HG03139 (cell line): ENCODE measurements around the gene CSNK1A1.
"Not testable (repeated sequence)": the region's sequence is repeated elsewhere in the genome, so short reads cannot be mapped to it uniquely, and the experiment has no call there.

Experiments
- ATAC-seq: cut with Tn5 transposase; IDR thresholded peaks from one replicate; pipeline ENCODE4 v1.9.1; 2021; ENCODE audit not compliant: unreplicated experiment

Gene CSNK1A1

DNA sequence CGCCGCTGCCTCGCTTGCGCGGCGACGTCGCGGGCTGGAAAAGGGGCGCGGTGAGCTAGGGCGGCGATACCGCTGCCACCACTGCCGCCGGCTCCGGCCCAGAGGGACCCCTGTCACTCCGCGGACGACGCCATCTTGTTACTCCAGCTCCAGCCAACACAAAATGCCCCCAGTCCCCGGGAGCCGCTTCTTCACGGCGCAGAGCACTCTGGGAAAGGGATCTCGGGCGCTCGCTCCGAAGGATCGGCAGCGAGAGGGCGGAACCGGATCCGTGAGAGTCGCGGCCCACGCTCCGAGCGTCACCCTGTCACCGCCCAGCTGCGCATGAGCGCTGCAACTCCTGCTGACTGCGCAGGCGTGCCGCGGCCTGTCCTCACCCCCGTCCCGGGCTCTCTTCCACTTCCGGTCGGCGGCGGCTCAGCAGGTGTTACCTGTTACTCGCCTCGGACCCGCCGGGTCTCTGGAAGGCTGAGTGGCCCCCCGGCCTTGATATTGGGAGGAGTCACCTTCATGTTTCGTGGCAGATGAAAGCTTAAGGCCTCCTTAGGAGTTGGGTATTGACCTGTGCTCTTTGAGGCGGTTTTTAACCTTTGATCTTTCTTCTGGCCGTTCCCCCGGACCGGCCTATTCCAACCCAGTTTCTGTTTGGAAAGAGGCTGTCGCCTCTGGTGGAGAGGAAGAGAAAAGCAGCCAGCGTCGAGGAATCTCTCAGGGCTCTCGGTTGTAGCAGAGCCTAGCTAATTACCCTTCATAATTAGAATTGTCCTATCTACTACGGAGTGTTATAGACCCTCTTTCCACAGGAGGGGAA, at the start of gene CSNK1A1:
Gene CSNK1A1, minus strand, starts transcription at position 213 of the 811 bp plus-strand sequence. CDS start 475 bp downstream, outside the sequence.
- peak; percentile 86 for ATAC-seq

DNA sequence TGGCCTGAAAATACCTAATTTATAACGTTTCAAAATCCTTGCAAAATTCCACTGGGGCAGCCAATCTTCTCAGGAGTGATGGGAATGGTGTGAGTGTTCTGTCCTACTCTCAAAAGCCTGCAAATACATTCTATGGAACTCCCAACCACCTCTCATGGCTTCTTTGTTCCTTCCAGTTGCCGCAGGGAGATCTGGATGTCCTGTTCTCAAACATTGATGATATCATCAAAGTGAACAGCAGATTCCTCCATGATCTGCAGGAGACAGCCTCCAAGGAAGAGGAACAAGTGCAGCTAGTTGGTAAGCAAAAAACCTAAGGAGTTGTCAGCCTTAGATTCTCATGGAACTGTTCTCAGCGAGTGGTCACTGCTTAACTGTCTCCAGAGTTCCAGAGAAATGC, 49.7 kb upstream of the CSNK1A1 start:
- no peak for ATAC-seq

DNA sequence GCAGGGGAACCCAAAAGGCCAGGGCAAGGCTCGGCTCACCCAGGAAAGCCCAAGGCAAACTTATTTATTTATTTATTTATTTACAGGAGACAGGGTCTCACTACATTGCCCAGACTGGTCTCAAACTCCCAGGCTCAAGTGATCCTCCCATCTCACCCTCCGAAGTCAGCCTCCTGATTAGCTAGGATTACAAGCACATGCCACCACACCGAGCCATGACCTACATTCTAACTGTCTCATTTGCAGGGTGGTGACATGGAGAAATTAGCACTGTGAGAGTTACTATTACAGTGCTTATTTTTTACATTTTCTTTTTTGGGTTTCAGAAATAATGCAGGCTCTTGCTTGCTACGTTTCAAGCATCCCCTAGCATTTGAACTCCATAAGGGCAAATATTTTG, 48.1 kb upstream of the CSNK1A1 start:
- ATAC-seq, result no peak

DNA sequence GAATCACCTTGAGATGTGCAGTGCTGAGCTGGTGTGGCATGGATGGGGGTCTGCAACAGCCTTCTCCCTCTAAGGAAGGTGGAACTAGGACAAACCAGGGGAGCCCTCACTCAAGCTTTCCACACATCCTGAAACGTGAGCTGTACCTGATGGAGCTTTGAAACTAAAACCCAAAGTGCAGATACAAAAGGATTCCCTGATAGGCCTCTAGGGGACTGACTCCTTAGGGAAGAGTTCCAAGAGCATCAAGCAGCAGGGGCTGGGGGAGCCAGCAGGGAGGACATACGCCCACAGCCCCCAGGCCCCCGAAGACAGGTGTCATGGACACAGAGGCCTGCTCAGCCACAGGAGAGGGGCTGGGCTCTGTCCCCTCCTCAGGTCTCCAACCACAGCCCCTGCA, 47.7 kb upstream of the CSNK1A1 start:
- ATAC-seq, result no peak

DNA sequence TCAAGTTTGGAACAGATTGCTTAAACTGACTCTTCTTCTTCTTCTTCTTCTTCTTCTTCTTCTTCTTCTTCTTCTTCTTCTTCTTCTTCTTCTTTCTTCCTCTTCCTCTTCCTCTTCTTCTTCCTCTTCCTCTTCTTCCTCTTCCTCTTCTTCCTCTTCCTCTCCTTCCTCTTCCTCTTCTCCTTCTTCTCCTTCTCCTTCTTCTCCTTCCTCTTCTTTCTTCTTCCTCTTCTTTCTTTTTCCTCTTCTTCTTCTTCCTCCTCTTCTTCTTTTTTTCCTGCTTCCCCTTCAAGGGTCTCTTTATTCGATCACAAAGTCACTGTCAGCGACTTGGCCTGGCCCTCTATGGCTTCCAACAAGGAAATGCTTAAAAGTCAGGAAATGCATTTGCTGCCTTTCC, 47.0 kb upstream of the CSNK1A1 start:
- not testable (repeated sequence) for ATAC-seq

DNA sequence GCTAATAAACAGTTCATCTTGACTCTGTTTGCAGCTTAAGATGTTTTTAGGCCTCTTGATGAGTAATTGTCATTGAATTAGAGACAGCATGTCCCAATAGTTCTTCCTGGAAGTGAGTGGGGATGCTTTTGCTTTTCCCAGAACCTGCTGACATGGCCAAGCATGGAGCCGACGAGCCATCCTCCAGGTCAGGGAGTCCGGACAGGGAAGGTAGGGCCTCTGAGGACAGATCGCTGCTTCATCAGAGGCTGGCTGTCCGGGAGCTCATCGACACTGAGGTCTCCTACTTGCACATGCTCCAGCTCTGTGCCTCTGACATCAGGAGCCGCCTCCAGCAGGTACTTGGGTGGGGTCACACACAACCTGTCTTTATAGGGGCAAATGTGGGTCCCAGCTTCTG, 46.4 kb upstream of the CSNK1A1 start:
- ATAC-seq, result no peak

DNA sequence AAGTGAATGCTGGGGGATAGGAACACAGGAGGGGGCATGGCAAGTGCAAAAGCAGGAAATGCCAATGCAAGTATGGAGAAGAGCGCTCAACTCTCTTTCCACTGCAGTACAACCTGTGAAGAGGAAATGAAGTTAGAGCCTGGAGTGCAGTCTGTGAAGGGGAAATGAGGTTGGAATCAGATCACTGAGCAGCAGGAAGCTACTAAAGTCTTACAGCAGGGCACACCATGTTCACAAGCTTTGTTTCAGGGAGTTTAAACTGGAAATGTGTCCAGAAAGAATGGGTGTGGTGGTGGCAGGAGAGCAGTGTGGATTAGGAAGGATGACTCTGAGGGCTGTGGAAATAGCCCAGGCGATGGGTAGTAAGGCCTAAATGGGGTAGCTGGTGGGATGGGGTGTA, 45.5 kb upstream of the CSNK1A1 start:
- ATAC-seq, result no peak

GRCh38 chr5:149595105-149595504, 43.9 kb upstream of the CSNK1A1 start:
- not testable (repeated sequence) for ATAC-seq

GRCh38 chr5:149594206-149594895, 43.1 kb upstream of the CSNK1A1 start:
- no peak for ATAC-seq

- ATAC-seq, result no peak
Observed at GRCh38 chr5:149593370-149593769, 42.1 kb upstream of the CSNK1A1 start.

- no peak for ATAC-seq
Observed at GRCh38 chr5:149588936-149589335, 37.7 kb upstream of the CSNK1A1 start.

DNA sequence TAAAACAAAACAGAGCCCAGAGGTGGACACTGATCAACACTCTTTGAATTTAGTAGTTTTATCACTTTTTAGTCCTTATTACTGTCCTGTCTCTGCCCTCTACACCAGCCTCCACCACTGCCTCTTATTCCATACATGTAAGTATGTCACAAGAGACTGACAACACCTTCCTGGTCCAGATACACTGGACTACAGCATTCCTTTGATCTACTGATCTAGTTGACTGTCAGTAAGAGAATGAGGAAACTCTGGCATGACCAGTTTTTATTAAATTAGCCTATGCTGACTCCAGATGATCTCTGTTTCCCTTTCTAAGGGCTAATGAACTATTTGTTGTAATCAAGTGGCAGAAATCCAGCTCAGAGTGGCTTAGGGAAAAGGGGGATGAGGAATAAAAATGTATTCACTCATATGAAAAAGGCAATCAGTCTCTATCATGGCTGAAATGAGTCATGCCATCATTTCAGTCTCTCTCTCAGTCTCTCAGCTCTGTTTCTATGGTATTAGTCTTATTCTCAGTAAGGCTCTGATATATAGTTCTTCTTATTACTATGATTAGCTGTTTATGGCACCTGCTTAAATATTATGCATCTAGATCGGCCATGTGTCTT, 35.6 kb upstream of the CSNK1A1 start:
- ATAC-seq, result no peak

DNA sequence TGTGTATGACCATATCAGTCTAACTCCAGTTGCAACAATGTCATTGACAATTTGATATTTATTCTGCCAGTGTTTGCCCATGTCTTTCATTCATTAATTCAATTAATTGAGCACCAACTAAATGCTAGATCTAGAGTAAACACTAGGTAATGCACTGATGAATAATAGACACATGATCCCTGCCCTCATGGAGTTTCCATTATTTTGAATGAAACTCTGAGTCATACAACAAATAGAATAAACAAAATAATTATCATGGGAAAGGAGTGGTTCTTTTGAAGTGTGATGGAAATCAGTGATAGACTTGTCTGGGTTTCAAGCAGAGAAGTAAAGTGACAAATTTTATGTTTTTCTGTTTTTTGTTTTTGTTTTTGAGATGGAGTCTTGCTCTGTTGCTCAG, 34.7 kb upstream of the CSNK1A1 start:
- ATAC-seq, result no peak

- no peak for ATAC-seq
Observed at GRCh38 chr5:149584121-149584520, 32.9 kb upstream of the CSNK1A1 start.

- no peak for ATAC-seq
Observed at GRCh38 chr5:149583394-149583793, 32.2 kb upstream of the CSNK1A1 start.

DNA sequence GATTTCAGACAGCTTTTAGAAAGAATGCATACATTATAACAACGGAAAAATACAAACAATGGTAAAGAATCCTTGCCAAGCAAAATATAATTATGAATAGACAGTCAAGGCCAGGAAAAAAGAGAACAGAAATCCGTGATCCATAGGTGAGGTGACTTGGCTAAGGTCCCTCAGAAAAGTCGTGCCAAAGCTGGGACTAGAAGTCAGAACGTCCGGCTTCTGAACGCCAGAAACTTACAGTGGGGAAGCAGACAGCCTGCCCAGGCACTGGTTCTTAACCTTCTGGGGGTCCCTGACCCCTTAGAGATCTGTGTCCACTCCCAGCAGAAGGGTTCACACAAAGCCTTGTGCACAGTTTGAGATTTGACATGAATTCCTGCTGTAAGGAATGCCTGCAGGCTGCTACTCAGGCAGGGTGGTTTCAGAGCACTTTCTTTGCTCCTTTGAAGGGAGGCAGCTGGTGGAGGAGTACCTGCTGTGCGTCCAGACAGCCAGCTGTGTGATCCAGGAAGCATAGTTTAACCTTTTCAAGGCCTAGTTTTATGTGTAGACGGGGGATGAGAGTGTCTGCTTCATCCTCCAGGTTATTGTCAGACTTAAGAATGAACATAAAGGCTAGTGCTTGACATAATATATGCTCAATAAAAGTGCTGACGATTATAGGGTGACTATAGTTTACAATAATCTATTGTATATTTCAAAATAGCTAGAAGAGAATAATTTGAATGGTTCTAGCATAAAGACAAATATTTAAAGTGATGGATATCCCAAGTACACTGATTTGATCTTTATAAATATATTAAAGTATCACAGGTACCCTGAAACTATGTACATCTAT, 30.9 kb upstream of the CSNK1A1 start:
- no peak for ATAC-seq

DNA sequence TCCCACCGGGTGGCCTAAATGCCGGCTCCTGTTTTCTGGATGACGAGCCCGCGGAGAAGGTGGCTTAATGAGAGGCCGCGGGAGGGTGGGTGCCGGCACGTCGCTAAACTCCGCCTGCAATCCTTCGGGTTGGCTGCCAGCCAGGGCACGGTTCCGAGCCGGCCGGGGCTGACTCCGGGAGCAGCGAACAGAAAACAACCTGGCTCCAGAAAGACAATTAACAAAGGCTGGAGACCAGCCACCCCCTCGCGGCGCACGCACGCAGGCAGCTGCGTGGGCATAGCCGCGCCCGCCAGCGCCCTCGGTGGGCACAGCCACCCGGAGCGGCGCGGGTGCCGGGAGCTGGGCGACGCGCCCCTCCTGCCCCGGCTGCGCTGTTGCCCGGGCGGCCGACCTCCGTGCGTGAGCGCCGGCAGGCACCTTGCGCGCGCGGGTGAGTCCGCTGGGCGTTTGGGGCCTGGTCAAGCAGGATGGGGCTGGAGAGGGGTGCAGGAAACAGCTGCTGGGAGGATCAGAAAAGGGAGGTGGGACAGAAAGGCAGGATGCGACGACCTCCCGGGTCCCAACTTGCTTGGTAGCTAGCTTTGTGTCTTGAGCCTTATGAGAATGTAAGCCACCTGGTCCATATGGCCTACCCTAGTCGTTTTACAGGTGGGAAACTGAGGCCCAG, 30.1 kb upstream of the CSNK1A1 start, which contains the start of gene ARHGEF37:
Gene ARHGEF37, plus strand, starts transcription at position 307 of the 670 bp plus-strand sequence. CDS start 16,272 bp downstream, outside the sequence.
- ATAC-seq, result no peak

GRCh38 chr5:149580808-149581191, 29.6 kb upstream of the CSNK1A1 start:
- no peak for ATAC-seq

- ATAC-seq, result no peak
Observed at GRCh38 chr5:149578896-149579295, 27.7 kb upstream of the CSNK1A1 start.

DNA sequence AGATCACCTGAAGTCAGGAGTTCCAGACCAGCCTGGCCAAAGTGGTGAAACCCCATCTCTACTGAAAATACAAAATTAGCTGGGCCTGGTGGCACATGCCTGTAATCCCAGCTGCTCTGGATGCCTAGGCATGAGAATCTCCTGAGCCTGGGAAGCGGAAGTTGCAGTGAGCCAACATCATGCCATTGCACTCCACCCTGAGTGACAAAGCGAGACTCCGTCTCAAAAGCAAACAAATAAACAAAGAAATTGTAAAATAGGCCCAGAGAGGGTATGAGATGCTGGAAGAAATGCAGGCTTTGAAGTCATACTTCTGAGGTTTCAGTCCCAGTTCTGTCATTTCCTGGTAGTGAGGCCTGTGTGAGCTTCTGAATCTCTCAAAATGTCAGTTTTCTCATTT, 24.8 kb upstream of the CSNK1A1 start:
- no peak for ATAC-seq
